ENCODE data around the gene SLC38A2.
"Not testable (repeated sequence)": the region's sequence is repeated elsewhere in the genome, so short reads cannot be mapped to it uniquely, and the experiment has no call there.

The SLC38A2 gene

DNA sequence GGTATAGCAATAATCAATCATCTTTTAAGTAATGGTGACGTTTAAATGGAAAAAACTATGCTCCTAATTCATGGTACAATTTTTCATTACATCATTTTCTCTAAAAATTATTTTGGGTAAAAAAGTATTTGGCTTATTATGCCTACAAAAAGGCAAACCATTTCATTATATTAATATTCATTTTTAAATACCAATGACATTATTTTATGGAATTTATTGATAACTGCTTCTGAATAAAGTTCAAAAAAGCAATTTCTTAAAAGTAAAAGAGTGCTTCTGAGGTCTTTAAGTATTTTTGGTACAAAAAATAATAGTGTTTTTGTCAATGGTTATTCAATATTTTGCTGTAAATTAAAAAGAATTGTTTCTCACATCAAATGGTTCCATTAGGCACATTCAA, 12.2 kb downstream of the SLC38A2 start:
- no peak for DNase-seq (ENCODE audit: low read depth)

DNA sequence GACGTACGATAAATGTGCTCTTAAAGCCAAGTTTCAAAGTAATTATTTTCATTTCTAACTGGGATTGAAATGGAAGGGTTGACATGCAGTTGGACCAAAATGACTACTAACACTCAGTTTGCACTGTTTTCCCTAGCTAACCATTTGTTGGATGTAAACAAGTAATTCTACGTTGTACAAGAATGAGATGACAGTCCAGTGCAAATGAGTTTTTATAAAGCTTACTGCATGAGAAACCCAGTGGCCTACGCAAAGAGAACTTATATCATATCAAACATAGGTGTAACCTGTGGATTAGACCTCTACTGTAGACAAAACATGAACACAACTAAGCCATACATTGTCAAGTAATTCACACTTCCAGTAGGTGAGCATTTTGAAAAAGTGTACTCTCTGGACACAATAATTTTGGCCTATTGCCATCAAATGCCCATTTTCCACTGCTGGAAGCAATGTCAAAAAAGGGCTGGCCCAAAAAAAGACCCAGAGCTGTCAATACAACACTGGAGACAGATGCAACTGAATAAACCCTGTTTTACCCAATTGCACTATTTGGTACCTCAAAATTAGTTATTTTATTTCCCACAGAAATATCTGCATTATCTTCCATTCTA, 12.8 kb downstream of the SLC38A2 start:
- DNase-seq (ENCODE audit: low read depth), result no peak

DNA sequence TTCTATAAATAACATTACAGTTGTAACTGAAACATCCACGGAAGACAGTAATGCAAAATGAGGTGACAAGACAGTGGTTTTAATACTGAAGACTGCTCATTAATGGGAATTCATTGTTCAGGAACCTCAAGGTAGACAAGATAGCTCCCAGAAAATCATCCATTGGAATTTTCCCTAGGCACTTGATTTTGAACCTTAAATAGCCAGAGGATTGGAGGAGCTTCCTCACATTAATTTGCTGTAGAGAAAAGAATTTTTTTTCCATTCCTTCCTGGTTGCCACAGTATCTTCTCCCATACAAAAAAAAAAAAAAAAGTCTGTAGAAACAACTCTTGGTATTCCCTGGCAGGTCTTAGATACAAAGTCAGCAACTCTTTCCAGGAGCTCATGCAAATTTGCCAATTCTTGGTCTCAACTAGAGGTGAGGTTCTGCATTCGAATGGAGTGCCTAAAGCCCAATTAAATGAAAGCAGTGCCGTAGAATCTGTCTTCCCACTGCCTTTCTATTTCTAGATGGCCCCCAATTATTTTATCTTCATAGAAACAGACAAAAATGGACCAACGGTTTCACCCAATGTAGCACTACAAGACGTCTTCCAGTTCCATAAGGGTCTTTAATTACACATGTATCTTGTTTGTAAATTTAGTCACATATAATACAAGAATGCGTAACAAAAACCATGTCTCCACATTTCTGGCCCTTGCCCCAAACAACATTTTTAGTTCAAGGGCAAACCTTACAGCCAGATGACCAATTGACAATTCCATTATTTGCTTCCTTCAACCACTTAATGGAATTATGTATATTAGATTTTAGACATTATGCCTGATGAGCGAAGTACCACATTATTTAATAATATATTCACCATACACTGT, 13.5 kb downstream of the SLC38A2 start:
- no peak for DNase-seq (ENCODE audit: low read depth)

DNA sequence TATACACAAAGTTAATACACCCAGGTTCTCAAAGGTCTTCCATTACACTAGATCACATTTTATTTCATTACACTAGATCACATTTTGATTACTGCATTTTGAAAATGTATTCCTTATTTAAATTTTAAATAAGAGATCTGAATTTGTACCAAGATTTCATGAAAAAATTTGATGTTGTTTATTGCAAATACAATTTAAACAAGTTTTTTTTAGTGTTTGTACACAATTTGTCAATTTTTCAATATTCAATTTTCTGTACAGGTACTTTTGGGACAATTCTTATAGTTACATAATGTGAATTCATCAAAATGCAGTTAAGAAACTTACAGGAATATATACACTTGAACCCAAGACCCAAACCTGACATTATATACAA, 14.3 kb downstream of the SLC38A2 start:
- DNase-seq (ENCODE audit: low read depth), result no peak

GRCh38 chr12:46357438-46358324, 14.9 kb downstream of the SLC38A2 start:
- no peak for DNase-seq (ENCODE audit: low read depth)

DNA sequence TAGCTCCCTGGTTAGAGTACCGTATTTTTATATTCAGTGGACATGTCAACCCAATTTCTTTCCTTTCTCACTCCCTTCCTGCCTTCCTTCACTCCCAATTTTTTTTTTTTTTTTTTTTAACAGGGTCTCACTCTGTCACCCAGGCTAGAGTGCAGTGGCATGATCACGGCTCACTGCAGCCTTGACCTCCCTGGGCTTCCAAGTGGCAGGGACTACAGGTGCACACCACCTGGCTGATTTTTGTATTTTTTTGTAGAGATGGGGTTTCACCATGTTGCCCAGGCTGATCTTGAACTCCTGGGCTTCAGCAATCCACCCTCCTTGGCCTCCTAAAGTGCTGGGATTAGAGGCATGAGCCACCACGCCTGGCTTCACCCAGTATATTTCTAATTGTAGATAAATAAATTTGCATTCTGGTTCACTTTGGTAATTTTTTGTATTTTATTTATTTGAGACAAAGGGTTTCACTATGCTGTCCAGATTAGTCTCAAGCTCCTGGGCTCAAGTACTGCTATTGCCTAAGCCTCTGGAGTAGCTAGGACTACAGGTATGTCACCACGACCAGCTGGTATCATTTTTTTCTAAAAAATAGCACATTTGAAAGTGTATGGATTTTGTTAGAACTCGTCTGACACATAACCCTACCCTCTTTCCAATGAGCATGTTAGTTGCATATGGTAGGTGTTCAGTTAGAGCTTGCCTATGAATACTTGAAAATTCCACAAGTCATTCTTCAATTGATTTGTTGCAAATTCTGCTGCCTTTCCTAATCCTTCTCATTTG, 15.7 kb downstream of the SLC38A2 start:
- no peak for DNase-seq (ENCODE audit: low read depth)

- no peak for DNase-seq (ENCODE audit: low read depth)
These were observed 17.8 kb downstream of the SLC38A2 start for GRCh38 chr12:46354802-46355199.

DNA sequence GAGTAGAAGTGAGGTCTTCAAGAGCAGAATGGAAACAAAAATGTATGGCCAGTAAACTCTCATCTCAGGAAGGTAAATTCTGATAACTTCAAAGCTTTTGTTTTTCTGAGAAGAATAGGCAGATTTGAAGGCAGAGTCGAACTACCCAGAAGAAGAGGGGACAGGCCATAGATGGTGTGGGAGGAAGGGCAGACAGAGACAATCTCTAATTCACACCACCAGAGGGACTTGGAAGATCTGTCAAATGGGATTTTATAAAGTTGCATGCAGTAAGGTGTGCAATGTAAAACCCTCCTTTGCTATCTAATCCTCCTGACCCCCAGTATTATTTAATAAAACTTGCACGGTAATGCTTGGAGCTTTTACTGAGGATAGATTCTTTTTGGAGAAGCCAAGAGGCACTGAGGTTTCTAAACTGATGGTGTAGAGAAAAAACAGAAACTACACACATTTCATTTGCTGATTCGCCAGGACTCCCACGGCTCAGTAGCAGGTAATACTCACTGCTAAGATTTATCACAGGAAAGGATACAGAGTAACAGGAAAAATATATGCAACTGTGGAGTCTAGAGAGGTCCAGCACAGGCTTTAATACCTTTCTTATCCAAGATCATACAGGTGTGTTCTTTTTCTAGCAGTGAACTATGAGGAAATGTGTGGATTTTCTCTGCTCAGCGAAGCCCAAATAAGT, 18.3 kb downstream of the SLC38A2 start:
- no peak for DNase-seq (ENCODE audit: low read depth)

DNA sequence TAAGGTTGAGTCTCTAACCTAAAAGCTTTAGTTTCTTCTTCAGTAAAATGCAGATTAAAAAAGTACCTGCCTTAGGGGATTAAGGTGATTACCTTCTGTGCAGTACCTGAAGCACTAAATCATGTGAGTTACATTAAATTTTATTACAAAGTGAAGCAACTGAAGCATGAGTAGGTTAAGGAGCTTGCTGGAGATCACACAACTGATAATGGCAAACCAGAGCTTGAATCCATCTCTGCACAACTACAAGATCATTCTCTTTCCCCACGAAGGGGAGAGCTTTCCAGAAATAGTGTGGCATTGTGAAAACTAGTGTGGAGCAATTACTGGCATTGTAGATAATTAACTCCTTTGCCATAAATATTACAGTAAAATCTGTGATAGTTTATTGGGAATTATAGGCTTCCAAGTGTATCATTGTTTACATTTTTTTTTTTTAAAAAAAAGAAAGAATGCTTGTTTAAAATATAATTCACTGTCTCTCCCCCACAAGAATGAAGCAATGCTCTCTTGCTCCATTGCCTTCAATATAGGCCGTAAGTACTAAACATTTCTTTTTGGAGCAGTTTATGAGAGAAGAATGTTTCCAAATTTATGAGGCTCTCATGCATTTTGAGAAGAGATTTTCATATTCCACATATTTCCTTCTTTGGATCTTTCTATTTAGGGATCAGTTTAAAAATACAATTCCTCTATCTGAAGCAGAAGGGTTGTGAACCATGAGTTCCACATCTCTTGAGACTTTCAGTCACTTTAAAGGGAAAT, 20.5 kb downstream of the SLC38A2 start:
- DNase-seq (ENCODE audit: low read depth), result no peak

DNA sequence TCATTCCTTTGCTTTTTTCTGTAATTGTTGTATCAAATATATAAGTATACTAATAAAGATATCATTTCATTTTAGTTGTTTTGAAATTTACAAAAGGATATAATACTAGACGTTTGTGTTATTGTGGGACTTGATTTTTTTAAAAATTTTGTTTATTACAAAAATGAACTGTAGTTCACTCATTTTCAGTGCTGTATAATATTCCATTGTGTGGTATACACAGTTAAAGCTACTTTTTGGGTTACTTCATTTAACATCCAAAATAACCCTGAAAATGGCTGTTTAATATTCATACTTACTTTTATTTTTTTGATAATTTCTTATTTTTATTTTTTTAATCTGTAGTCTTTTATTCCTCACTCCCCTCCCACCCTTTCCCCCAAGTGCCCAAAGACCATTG, 21.4 kb downstream of the SLC38A2 start:
- DNase-seq (ENCODE audit: low read depth), result no peak

GRCh38 chr12:46349253-46349652, 23.3 kb downstream of the SLC38A2 start:
- DNase-seq (ENCODE audit: low read depth), result no peak

DNA sequence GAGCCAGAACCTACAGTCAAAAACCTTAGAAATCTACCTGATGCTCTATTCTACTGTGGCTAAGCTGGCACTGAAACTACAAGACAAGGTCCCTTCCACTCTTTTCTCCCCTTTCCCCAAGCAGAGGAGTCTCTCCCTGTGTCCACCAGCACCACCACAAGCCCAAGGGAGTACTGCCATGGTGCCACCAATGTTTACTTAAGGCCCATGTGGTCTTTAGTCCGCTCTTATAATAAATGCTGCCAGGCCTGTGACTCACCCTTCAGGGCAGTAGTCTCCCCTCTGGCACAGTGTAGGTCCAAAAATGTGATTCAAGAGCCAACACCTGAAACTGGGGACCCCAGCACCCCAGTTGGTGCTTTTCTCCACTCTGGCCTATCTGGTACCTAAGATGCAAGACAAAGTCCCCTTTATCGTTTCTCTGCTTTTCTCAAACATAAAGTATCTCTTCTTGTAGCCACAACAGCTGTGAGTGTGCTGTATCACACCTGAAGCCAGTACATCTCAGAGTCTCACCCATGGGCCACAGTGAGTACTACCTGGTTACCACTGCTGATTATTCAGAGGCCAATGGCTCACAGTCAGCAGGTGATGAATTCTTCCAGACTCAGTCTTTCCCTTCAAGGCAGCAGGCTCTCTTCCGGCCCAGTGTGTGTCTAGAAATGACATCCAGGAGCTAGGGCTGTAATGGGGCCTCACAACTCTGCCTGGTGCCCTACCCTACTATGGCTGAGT, 29.3 kb downstream of the SLC38A2 start:
- no peak for DNase-seq (ENCODE audit: low read depth)

GRCh38 chr12:46342562-46343033, 30.0 kb downstream of the SLC38A2 start:
- peak; percentile 12 for DNase-seq (ENCODE audit: low read depth)

GRCh38 chr12:46339051-46339450, 33.5 kb downstream of the SLC38A2 start:
- DNase-seq (ENCODE audit: low read depth), result no peak

DNA sequence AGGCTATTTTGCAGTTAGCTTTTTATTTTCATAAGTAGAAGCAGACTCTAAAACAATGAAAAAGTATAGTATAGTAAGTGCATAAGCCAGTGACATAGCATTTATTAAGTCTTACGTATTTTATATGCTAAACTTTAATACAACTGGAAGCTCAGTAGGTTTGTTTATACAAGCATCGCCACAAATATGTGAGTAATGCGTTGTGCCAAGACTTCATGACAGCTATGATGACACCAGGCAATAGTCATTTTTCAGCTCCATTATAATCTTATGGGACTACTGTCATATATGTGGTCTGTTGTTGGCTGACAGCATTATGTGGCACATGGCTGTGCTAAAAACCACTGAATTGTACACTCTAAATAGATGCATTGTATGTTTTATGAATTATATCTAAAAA, 40.3 kb downstream of the SLC38A2 start:
- no peak for DNase-seq (ENCODE audit: low read depth)

DNA sequence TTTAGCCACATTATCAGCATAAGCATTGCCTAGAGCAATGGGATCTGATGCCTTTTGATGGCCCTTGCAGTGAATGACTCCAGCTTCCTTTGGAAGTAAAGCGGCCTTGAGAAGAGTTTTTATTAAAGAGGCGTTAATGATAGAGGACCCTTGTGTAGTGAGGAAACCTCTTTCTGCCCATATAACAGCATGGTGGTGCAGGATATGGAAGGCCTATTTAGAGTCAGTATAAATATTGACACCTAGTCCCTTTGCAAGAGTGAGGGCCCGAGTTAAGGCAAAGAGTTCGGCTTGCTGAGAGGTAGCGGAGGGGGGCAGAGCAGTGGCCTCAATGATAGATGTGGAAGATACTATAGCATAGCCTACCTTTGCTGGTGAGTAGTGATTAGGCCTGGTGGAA, 47.5 kb downstream of the SLC38A2 start:
- not testable (repeated sequence) for DNase-seq (ENCODE audit: low read depth)

GRCh38 chr12:46320731-46321130, 51.8 kb downstream of the SLC38A2 start:
- DNase-seq (ENCODE audit: low read depth), result no peak

GRCh38 chr12:46318037-46318436, 54.5 kb downstream of the SLC38A2 start:
- DNase-seq (ENCODE audit: low read depth), result no peak

All from activated gamma-delta T cell treated with anti-CD3 and anti-CD28 coated beads, Interleukin-2, amount 50 U/mL, for 16 hours (primary cell).